Measurements from ENCODE around the gene WDR88.

DNA sequence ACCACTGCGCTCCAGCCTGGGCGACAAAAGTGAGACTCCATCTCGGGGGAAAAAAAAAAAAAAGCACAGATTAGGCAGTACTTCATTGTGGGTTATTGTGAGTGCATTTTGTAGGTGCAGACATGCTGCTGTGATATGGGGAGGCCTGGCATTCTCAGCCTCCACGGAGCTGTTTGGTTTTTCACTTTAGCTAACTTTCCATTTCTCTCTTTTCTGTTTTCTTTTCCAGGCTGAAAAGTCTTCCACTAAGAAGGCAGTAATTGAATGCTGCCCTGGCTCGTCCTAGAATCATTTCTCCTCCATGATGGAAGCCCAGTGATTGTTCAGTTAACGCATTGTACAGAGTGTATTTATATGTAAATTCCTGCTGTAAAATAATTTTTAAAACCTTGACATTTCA lies 2.0 kb upstream of the WDR88 start:
- TF ChIP-seq POLR2AphosphoS5 (IDR thresholded peaks at IDR 0.05; ENCODE audit: low read depth, low read length): no peak
- TF ChIP-seq, protein P1, sequence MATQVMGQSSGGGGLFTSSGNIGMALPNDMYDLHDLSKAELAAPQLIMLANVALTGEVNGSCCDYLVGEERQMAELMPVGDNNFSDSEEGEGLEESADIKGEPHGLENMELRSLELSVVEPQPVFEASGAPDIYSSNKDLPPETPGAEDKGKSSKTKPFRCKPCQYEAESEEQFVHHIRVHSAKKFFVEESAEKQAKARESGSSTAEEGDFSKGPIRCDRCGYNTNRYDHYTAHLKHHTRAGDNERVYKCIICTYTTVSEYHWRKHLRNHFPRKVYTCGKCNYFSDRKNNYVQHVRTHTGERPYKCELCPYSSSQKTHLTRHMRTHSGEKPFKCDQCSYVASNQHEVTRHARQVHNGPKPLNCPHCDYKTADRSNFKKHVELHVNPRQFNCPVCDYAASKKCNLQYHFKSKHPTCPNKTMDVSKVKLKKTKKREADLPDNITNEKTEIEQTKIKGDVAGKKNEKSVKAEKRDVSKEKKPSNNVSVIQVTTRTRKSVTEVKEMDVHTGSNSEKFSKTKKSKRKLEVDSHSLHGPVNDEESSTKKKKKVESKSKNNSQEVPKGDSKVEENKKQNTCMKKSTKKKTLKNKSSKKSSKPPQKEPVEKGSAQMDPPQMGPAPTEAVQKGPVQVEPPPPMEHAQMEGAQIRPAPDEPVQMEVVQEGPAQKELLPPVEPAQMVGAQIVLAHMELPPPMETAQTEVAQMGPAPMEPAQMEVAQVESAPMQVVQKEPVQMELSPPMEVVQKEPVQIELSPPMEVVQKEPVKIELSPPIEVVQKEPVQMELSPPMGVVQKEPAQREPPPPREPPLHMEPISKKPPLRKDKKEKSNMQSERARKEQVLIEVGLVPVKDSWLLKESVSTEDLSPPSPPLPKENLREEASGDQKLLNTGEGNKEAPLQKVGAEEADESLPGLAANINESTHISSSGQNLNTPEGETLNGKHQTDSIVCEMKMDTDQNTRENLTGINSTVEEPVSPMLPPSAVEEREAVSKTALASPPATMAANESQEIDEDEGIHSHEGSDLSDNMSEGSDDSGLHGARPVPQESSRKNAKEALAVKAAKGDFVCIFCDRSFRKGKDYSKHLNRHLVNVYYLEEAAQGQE (IDR thresholded peaks at IDR 0.05; ENCODE audit: insufficient read depth in 1 of 2, low read depth in 2 of 2, low read length in 2 of 2): no peak
